Liver (tissue), 9 donors: Measurements from ENCODE around the gene ZC3H18. TPM values are rescaled to one million over a fixed set of nuclear protein-coding genes. Genes with fewer than 3 reads are reported as not detected.

ENCODE experiments used
- DNase-seq: peaks from one replicate; pipeline ENCODE4 v3.0.0-alpha.2; 2017; ENCODE audit warnings: low spot score
- H3K27ac ChIP-seq, 2 donors: one replicate each; pipeline ENCODE4 v1.7.0; 2013; ENCODE audit warnings: inconsistent platforms in 2 of 2, low read length in 2 of 2, control low read depth in 1 of 2, low read depth in 1 of 2, mild to moderate bottlenecking in 1 of 2
- H3K27me3 ChIP-seq, 4 donors: one replicate each; pipeline versions ENCODE4 v1.6.1 to v1.7.0; 2013; ENCODE audit warnings: low read length in 3 of 4, inconsistent platforms in 1 of 4, mild to moderate bottlenecking in 1 of 4, moderate library complexity in 1 of 4; ENCODE audit not compliant: control insufficient read depth in 4 of 4, insufficient read depth in 4 of 4
- H3K36me3 ChIP-seq, 4 donors: one replicate each; pipeline versions ENCODE4 v1.6.1 to v1.7.0; 2013; ENCODE audit warnings: low read length in 3 of 4, mild to moderate bottlenecking in 3 of 4, low read depth in 1 of 4, moderate library complexity in 1 of 4; ENCODE audit not compliant: control insufficient read depth in 4 of 4, insufficient read depth in 3 of 4
- H3K4me1 ChIP-seq, 4 donors: one replicate each; pipeline versions ENCODE4 v1.6.1 to v1.7.0; 2013; ENCODE audit warnings: low read length in 3 of 4, mild to moderate bottlenecking in 3 of 4, moderate library complexity in 1 of 4; ENCODE audit not compliant: control insufficient read depth in 4 of 4, insufficient read depth in 4 of 4
- H3K4me3 ChIP-seq, 3 donors: one replicate each; pipeline versions ENCODE4 v1.6.1 to v1.7.0; 2013; ENCODE audit warnings: low read length in 3 of 3, control low read depth in 1 of 3, low read depth in 1 of 3, mild to moderate bottlenecking in 1 of 3
- H3K9ac ChIP-seq, 2 donors: one replicate each; pipeline ENCODE4 v1.7.0; 2013; ENCODE audit warnings: low read length in 2 of 2, mild to moderate bottlenecking in 2 of 2, moderate library complexity in 2 of 2, control low read depth in 1 of 2, low read depth in 1 of 2
- H3K9me3 ChIP-seq, 4 donors: one replicate each; pipeline versions ENCODE4 v1.6.1 to v1.7.0; 2013; ENCODE audit warnings: low read length in 3 of 4; ENCODE audit not compliant: control insufficient read depth in 4 of 4
- CTCF ChIP-seq: fragments of 150-350 bp; IDR thresholded peaks from 2 replicates; pipeline ENCODE4 v1.5.1; 2017; ENCODE audit warnings: improper control_type of control experiment, low read depth, low read length; ENCODE audit not compliant: missing input control
- EGR1 ChIP-seq, 2 donors: IDR thresholded peaks; 2 replicates each; pipeline ENCODE4 v1.6.1; 2016 to 2018; ENCODE audit warnings: antibody characterized with exemption in 2 of 2, low read depth in 2 of 2
- FOXA1 ChIP-seq: IDR thresholded peaks from 2 replicates; pipeline ENCODE4 v1.6.1; 2016; ENCODE audit warnings: antibody characterized with exemption
- FOXA2 ChIP-seq: IDR thresholded peaks from 2 replicates; pipeline ENCODE4 v1.6.1; 2016; ENCODE audit warnings: antibody characterized with exemption
- GABPA ChIP-seq, 2 donors: IDR thresholded peaks in 1 of 2; conservative IDR thresholded peaks in 1 of 2; 2 replicates each; pipeline ENCODE4 v1.6.1; 2016; ENCODE audit warnings: antibody characterized with exemption in 2 of 2, mild to moderate bottlenecking in 1 of 2, moderate library complexity in 1 of 2
- HNF4A ChIP-seq, 2 donors: conservative IDR thresholded peaks; 2 replicates each; pipeline ENCODE4 v1.6.1; 2016; ENCODE audit warnings: antibody characterized with exemption in 2 of 2, mild to moderate bottlenecking in 2 of 2
- HNF4G ChIP-seq: IDR thresholded peaks from 2 replicates; pipeline ENCODE4 v1.6.1; 2016; ENCODE audit warnings: antibody characterized with exemption
- JUND ChIP-seq, 2 donors: IDR thresholded peaks; 2 replicates each; pipeline ENCODE4 v1.6.1; 2016; ENCODE audit warnings: antibody characterized with exemption in 2 of 2
- NR2F2 ChIP-seq: IDR thresholded peaks from 2 replicates; pipeline ENCODE4 v1.6.1; 2016; ENCODE audit warnings: antibody characterized with exemption
- RAD21 ChIP-seq, 2 donors: IDR thresholded peaks; 2 replicates each; pipeline ENCODE4 v1.6.1; 2016; ENCODE audit warnings: antibody characterized with exemption in 2 of 2, mild to moderate bottlenecking in 2 of 2
- REST ChIP-seq: IDR thresholded peaks from 2 replicates; pipeline ENCODE4 v1.6.1; 2016; ENCODE audit warnings: antibody characterized with exemption, mild to moderate bottlenecking
- RXRA ChIP-seq, 2 donors: IDR thresholded peaks; 2 replicates each; pipeline ENCODE4 v1.6.1; 2017 to 2018; ENCODE audit warnings: antibody characterized with exemption in 2 of 2, mild to moderate bottlenecking in 1 of 2
- SP1 ChIP-seq: IDR thresholded peaks from 2 replicates; pipeline ENCODE4 v1.6.1; 2018; ENCODE audit warnings: antibody characterized with exemption, mild to moderate bottlenecking
- TAF1 ChIP-seq: conservative IDR thresholded peaks from 2 replicates; pipeline ENCODE4 v1.6.1; 2016; ENCODE audit warnings: antibody characterized with exemption, mild to moderate bottlenecking
- YY1 ChIP-seq: IDR thresholded peaks from 2 replicates; pipeline ENCODE4 v1.6.1; 2016; ENCODE audit warnings: antibody characterized with exemption, mild to moderate bottlenecking
- WGBS: extraction: QIAGEN DNeasy Blood & Tissue Kit; methylation state at CpG from one replicate; pipeline ENCODE4 v1.1.7; 2013; 5-methylcytosine and 5-hydroxymethylcytosine counted together
- polyA plus RNA-seq, 2 donors: library from polyadenylated mRNA; stranded (reverse) in 1 of 2; unstranded in 1 of 2; fragments of 200-250 nt in 1 of 2; fragments of >200 nt in 1 of 2; fragmentation: Nextera tagmentation in 1 of 2; extraction: Ambion mirVana in 1 of 2; gene quantifications; one replicate each; pipeline versions ENCODE4 v1.2.1 to v1.2.3, GENCODE V29; 2013 to 2015
- total RNA-seq, 2 donors: library from RNA; depleted of rRNA; stranded (reverse); fragments of >200 nt; gene quantifications; one replicate each; pipeline ENCODE4 v1.2.3, GENCODE V29; 2014
- TF ChIP-seq, protein P1 (sequence below): IDR thresholded peaks from 2 replicates; pipeline ENCODE4 v1.6.1; 2016; ENCODE audit warnings: antibody characterized with exemption
- TF ChIP-seq, protein P2 (sequence below): IDR thresholded peaks from 2 replicates; pipeline ENCODE4 v1.6.1; 2016; ENCODE audit warnings: antibody characterized with exemption
- donor health status: healthy.
- donor health status: healthy.
- donor health status: healthy.
- donor health status: healthy.
- donor health status: healthy.

Gene ZC3H18
- total and polyA plus RNA-seq, 4 donors = 10.2 to 10.9 (median 10.5) TPM

GRCh38 chr16:88584676-88585075 is 14.5 kb downstream of the ZC3H18 start:
- Histone ChIP-seq H3K27ac (no peak overlapping the region), H3K9me3 (no peaks in the 10 kb centered on the region), H3K36me3 (peaks cover 11 to 59% (median 22%) of the 10 kb centered on the region in 4 donors), H3K9ac (no peak overlapping the region), H3K4me1 (no peaks in the 10 kb centered on the region), H3K27me3 (no peaks in the 10 kb centered on the region), H3K4me3 (no peak overlapping the region)
- TF ChIP-seq NR2F2 = no peak
- DNase-seq = no peak
- 90% methylated on average over 6 of the region's 6 CpGs for WGBS

- Histone ChIP-seq H3K4me3 (no peak overlapping the region), H3K36me3 (peaks cover 11 to 59% (median 24%) of the 10 kb centered on the region in 4 donors), H3K9ac (no peak overlapping the region), H3K27me3 (no peaks in the 10 kb centered on the region), H3K27ac (no peak overlapping the region), H3K9me3 (no peaks in the 10 kb centered on the region), H3K4me1 (no peaks in the 10 kb centered on the region)
- TF ChIP-seq RXRA (IDR thresholded peaks at IDR 0.05) (no peak), REST (no peak), JUND (IDR thresholded peaks at IDR 0.05) (no peak)
- 65% methylated on average over 8 of the region's 8 CpGs for WGBS
- DNase-seq = no peak
Observed at GRCh38 chr16:88585269-88585668, 15.1 kb downstream of the ZC3H18 start.

GRCh38 chr16:88585927-88586581 is 15.9 kb downstream of the ZC3H18 start:
- 95% methylated on average over 13 of the region's 13 CpGs for WGBS
- H3K4me3 ChIP-seq = no peak overlapping the region
- H3K36me3 ChIP-seq = peaks cover 11 to 52% (median 22%) of the 10 kb centered on the region in 4 donors
- no peak for DNase-seq
- H3K27ac ChIP-seq = no peak overlapping the region
- H3K4me1 ChIP-seq = no peaks in the 10 kb centered on the region
- H3K27me3 ChIP-seq = no peaks in the 10 kb centered on the region
- H3K9me3 ChIP-seq = no peaks in the 10 kb centered on the region
- H3K9ac ChIP-seq = no peak overlapping the region
- TF ChIP-seq REST (no peak), RXRA (IDR thresholded peaks at IDR 0.05) (no peak), TAF1 (no peak), NR2F2 (no peak), EGR1 (IDR thresholded peaks at IDR 0.05; ENCODE audit: low read depth in 2 of 2) (no peak), JUND (IDR thresholded peaks at IDR 0.05) (no peak), HNF4A (conservative IDR thresholded peaks at IDR 0.05) (no peak), YY1 (no peak), CTCF (no peak), HNF4G (no peak), FOXA2 (no peak), RAD21 (IDR thresholded peaks at IDR 0.05) (no peak), SP1 (no peak), FOXA1 (no peak), GABPA (IDR thresholded peaks at IDR 0.05 in 1 of 2, conservative IDR thresholded peaks at IDR 0.05 in 1 of 2) (no peak)
- TF ChIP-seq, protein P1, sequence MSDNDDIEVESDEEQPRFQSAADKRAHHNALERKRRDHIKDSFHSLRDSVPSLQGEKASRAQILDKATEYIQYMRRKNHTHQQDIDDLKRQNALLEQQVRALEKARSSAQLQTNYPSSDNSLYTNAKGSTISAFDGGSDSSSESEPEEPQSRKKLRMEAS = no peak
- TF ChIP-seq, protein P2, sequence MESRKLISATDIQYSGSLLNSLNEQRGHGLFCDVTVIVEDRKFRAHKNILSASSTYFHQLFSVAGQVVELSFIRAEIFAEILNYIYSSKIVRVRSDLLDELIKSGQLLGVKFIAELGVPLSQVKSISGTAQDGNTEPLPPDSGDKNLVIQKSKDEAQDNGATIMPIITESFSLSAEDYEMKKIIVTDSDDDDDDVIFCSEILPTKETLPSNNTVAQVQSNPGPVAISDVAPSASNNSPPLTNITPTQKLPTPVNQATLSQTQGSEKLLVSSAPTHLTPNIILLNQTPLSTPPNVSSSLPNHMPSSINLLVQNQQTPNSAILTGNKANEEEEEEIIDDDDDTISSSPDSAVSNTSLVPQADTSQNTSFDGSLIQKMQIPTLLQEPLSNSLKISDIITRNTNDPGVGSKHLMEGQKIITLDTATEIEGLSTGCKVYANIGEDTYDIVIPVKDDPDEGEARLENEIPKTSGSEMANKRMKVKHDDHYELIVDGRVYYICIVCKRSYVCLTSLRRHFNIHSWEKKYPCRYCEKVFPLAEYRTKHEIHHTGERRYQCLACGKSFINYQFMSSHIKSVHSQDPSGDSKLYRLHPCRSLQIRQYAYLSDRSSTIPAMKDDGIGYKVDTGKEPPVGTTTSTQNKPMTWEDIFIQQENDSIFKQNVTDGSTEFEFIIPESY = no peak
